ENCODE results near the gene KLK14.

GRCh38 chr19:51036519-51036918 lies 46.2 kb downstream of the KLK14 start:
- TF ChIP-seq CTCF (IDR thresholded peaks at IDR 0.05) (no peak), POLR2A (IDR thresholded peaks at IDR 0.05) (no peak), EP300 (IDR thresholded peaks at IDR 0.05) (no peak)
